Activated CD4-positive, alpha-beta T cell treated with anti-CD3 and anti-CD28 coated beads, Interleukin-2, amount 50 U/mL, for 24 hours (primary cell): Measurements from ENCODE around the gene MSTO1.
"Not testable (repeated sequence)": the region's sequence is repeated elsewhere in the genome, so short reads cannot be mapped to it uniquely, and the experiment has no call there.

Experiments
- DNase-seq, 2 donors: peaks; one replicate each; pipeline ENCODE4 v3.0.0-alpha.2; 2020; ENCODE audit warnings: low read depth in 1 of 2, low spot score in 1 of 2

MSTO1 gene

DNA sequence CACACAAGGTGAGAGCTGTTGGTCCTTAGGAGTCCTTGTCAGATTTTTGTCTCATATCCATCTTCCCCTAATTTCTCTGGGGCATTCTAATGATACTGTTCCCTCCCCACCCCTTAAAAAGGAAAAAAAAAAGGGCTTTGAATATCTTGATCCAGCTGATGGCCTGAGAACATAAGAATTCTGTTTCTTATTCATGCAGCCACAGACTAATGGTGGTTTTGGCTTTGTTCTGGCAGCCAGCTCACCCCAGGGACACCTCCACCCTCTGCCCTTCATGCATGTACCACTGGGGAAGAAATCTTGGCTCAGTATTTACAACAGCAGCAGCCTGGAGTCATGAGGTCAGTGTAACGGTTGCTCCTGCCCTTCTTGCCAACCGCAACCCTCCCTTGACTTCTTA is 3.2 kb downstream of the MSTO1 start:
- not testable (repeated sequence) for DNase-seq

DNA sequence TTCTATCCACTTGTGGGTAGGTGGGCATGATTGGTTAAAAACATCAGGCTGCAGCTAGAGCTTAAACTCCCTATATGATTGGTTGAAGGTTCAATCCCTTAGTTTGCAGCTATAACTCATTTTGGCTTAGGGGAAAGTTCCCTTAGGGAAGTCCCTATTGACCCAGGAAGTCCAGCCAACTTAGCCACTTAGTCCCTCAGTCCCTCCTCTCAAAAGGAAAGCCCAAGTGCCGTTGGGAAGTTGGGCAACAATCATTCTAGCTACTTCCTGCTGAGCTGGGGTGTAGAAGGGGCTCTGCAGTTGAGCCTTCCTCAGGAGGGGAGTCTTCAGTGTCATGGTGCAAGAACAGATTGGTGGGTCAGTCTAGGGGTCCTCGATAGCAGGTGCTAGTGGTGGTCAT is 12.2 kb downstream of the MSTO1 start:
- no peak for DNase-seq

DNA sequence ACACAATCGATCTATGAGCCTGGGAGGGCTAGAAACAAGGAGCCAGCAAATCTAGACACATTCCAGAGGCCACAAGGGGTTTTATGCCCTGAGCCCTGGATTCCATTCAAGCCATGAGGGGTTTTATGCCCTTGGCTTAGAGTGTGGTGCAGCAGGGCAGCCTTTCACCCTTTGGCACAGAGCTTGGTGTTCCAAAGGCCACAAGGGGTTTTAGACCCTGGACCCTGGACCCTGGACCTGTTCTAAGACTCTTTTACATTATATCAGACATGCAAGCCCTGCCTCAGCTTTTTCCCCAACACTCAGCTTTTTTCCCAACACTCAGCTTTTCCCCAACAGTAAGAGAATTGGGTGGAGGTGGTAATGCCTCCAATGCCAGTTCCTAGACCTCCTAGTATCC is 13.3 kb downstream of the MSTO1 start:
- no peak for DNase-seq

DNA sequence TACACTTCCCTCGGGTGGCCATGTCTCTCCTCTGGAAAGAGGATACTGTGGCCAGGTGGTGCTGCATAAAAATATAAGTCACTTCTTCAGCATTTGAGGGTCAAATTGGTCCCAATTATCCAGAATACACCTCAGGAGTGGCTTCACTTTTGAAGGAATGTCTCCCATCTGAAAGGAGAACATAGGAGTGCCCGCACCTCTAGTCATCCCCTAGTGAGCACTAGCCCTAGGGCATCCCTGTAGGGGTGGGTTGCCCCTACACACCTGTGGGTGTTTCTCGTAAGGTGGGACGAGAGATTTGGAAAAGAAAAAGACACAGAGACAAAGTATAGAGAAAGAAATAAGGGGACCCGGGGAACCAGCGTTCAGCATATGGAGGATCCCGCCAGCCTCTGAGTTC is 16.4 kb downstream of the MSTO1 start:
- DNase-seq: not testable (repeated sequence)

DNA sequence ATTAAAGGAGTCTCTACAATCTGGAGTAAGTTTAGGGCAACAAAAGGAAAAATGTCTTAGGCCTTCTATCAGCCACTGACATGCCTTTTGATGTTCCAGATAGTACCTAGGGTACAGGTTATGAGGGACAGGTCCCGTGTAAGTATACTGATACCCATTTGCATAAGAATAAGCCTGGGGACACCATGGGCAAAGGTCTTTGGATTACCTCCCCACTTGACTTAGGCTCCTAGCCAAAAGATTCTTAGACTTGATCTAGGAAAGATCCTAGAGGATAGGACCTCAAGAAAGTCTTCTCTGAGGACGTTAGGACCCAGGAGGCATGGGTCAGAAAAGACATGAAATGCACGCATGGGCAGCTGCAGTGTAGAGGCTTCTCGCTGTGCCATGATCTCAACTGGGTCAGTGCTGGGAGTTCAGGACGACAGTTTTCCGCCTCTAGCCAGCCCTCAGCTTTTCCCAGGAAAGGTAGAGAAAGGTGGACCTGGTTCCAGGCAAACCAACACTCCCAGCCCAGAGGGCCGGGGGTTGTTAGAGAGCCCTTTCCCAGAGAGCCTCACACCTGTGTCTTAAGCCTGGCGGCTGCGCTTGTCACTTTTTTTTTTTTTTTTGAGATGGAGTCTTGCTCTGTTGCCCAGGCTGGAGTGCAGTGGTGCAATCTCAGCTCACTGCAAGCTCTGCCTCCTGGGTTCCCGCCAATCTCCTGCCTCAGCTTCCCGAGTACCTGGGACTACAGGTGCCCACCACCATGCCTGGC is 26.6 kb downstream of the MSTO1 start:
- no peak for DNase-seq

DNA sequence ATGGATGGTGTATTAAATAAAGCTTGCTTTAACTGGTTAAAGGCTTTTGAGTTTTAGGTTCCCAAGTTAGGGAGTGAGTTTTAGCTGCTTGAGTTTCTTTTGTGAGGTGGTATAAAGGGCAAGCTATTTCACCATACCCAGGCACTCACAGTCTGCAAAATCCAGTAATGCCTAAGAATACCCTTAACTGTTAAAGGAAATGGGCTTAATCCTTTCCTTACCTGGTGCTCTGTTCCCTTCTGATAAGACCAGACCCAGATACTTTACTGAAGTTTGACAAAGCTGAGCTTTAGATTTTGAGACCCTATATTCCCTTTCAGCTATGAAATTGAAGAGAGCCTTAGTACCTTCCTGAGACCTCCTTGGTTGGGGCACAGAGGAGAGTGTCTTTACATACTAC is 30.3 kb downstream of the MSTO1 start:
- no peak for DNase-seq

DNA sequence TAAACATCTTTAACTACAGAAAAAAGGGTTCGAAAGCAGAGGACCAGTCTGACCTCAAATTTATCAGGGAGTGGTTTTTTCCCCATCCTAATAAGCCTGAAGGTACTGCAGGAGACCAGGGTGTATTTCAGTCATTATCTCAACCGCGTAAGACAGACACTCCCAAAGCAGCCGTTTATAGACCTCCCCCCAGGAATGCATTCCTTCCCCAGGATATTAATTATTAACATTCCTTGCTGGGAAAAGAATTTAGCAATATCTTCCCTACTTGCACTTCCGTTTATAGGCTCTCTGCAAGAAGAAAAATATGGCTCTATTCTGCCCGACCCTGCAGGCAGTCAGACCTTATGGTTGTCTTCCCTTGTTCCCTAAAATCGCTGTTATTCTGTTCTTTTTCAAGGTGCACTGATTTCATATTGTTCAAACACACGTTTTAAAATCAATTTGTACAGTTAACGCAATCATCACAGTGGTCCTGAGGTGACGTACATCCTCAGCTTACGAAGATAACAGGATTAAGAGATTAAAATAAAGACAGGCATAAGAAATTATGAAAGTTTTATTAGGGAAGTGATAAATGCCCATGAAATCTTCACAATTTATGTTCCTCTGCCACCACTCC is 32.7 kb downstream of the MSTO1 start:
- not testable (repeated sequence) for DNase-seq

DNA sequence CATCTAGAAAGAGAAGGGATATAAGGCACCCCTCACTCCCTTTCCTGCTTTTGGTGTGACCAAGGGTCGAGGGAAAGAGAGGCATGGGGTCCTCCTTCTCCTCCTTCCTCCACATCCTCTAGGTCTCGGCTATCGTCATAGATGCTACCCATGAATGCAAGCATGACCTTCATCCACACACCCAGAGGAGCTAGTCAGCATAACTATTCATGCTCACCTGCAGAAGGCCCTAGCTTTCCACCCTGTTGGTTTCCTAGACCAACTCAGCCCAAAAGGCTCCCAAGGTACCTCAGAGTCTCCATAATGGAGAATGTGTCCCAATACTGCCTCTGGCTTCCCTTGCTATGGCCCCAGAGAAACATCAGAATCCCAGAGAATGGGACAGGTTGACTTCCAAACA is 33.2 kb downstream of the MSTO1 start:
- DNase-seq: no peak

DNA sequence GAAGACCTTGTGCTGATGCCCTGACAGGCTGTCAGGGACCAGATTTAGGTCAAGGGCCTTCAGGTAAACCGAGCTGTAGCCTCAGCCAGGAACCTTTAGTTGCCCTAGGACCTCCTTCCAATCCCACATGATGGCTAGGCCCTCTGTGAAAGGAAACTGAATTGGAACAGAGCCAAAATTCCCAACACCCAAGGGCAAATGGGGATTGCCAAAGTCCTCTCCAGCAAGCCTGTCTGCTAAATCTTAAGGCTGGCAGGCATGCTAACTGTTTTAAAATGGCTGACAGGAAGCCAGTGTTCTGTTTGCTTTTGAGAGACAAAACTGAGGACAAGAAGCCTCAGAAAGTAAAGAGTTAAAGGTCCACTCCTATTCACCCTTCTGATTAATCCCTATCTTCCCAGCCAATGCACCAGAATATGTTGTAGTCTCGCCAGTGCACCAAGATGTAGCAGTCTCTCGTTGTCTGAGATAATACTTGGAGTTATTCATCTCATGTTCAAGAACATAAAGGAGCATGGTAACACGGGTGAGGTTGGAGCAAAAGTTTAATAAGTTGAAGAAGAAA is 35.1 kb downstream of the MSTO1 start:
- DNase-seq: no peak

DNA sequence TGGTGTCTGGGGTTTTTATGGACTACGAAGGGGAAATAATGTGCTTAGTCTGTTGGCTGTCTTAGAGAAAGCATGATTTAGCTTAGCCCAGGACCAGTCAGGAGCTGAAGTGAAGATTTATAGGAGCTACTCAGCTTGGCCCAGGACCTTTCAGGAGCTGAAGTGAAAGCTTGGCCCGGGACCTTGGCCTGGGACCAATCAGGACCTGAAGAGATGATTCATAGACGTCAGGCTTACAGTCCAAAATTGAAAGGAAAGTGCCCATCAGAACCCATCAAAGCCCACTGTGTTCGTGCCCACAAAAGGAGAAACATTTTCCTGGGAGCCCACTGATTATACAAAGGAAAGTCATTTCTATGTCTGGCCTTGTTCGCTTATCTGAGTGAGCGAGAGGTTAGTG is 35.6 kb downstream of the MSTO1 start:
- no peak for DNase-seq

DNA sequence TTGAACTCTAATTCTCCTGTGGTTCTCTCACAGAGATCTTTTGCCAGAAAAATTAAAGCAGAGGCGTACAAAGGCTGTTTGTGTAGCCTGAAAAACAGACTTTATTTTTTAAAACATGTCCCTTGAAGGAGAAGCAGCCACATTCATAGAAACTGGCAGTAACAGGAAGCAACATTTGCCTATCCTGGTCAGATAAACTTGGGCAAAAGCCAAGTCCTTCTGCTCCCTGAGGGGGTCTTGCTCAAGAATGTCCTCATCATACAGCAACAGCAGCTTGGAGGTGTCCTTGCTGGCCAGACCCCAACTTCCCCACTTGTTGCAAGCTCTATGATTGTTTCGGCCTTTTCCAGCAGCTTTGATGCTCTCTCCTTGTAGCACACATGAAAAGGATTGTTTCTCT is 36.3 kb downstream of the MSTO1 start:
- DNase-seq: no peak

DNA sequence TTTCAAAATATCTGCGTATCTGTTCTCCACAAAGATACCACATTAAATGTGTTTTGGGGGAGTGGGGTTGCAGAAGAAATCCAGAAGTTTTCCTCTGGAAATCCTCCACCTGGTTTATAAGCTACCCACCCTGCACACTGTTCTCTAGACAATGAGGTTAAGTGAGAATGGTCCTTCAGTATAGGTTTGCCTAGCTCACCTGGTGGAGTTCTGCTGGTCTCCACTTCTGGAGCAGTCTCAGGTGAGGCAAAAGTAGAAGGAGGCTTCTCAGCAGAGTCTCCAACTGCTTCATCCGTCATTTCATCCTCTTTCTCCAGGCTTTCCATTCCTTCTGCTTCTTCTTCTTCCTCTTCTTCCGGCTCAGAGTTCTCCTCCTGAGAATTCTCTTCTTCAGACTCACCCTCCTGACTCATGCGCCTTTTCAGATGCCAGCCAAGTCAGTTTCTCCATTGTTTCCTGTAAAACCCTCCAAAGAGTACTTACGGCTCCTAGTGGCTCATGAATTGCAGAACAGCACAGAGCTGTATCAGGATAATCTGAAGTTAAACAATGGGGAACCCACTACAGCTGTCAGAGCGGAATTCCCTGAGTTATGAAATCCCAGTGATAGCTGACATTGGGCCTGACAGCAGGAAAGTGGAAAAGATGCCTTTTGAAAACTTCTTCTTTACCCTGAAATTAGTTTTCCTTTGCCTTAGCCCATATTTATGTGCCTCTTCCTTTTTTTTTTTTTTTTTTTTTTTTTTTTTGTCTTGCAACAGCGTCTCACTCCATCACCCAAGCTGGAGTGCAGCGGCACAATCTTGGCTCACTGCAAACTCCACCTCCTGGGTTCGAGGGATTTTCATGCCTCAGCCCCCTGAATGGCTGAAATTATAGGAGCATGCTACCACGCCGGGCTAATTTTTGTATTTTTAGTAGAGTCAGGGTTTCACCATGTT is 38.5 kb downstream of the MSTO1 start:
- DNase-seq: no peak

DNA sequence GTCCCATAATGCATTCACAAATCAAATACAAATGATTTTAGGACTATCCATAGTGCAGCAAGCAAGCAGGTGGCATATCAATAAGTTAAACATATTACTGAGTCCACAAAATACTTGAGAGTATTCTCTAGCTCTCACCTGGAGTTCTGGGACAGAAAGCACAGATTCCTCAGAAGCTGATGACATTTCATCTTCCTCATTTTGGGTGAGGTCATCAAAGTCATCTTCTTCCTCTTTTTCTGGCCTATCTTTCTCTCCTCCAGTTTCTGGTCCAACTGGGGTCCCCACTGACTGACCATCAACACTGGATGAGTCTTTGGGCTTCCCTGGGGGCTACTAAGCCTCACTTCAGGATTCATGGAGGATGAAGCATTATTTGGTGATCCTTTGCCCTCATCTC is 39.7 kb downstream of the MSTO1 start:
- no peak for DNase-seq

DNA sequence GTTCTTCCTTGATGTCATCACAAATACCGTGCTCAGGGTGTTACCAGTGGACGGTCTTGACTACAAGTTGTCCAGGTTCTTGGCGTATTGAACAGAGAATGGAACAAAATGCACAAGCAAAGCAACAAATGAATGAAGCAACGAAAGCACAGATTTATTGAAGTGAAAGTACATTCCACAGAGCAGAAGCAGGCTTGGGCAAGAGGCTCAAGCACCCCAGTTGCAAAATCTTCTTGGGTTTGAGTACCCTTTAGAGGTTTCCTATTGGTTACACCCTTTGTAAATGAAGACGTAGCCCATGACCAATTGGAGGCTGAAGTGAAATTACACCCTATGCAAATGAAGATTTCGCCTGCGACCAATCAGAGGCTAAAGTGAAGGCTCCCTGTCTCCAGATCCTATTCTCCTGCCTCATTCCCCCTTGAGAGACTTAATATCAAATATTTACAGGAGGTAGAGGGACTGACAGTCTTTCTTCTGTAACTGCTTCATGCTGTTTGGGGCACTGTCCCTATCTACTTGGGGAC is 40.3 kb downstream of the MSTO1 start:
- DNase-seq: no peak

DNA sequence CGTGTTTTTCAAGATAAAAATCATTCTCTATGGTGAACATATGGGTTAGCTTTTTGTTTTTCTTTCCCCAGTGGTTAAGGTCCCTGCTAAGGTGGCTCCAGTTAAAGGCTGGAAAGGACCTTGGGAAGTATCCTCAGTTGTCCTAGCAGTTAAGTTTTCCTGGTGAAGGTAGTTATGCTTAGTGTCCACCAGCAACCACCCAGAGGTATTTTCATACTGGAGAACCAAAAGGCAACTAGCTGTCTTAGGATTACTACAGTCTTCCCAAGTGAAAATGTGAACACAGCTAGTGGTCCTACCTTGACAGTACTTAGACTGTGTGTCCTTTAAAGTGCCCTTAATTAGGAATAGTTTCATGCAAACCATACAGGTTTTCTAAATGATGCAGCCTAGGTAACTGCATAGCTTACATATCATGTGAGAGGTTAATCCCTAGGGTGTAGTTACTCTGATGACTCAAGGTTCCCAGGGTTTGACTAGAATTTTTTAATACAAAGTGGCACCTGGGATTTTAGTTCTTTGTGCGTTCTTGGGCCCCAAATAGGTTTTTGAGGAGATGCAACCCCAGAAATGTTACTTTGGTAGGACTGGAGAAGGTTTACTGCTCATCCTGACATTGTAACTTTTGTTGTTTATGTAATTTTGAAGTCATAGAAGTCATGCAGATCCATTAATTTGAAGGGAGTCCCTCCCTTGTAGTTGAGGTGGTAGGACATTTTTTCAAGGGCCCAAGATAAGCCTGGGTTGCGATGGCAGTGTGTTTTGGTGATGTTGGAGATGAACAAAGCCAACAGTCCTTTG is 42.0 kb downstream of the MSTO1 start:
- no peak for DNase-seq

DNA sequence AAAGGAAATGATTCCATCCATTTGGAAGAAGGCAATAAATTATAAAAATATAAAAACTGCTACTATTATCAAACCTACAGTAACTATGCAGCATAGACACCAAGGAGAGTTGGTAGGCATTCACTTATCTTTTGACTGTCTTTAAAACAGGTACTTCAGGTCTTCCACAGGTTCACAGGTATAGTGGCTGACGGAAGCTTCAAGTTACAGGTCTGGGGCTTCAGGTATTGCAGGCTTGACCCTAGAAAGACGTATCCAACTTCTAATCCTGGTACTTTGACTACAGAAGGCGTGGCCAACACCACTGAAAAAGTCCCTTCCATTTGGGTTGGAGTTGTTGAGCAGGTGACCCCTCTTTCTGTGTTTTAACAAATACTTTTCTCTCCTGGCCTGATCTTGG is 42.9 kb downstream of the MSTO1 start:
- DNase-seq: no peak

DNA sequence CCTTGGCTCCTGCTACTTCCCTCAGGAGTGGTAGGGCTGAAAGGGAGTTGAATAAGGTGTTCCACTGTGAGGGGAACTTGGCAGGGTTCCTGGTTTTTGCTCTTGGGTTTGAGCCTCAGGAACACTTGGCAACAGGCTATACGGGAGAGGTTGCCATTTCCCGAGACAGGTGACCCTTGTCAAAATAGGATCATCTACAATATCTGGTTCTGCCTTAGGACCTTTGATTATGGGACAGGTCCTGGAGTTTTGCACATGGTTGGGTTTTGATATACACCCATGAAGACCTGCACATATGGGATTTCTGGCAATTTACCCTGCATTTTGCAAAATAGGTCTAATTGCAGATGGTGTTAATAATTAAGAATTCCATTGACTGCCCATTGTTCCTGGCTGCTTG is 47.4 kb downstream of the MSTO1 start:
- no peak for DNase-seq

DNA sequence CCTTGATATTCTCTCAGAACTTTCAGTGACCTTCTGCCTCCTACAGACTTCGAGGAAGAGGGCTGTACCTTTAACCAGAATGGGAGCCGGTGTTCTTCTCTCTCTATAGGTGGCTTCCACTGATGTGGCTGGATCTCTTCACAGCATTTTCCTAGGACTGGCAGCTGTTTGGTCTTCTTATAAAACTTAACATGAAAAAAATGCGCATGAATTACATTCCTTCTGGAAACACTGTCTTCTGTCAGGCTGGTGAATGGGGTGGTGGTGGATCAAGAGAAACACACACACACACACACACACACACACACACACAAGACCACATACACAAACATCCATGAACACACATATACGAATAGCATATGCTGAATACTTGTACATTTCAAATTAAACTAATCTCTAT is 51.2 kb downstream of the MSTO1 start:
- not testable (repeated sequence) for DNase-seq
